ENCODE results near the gene PDX1.

- TF ChIP-seq YY1 (IDR thresholded peaks at IDR 0.05; ENCODE audit: insufficient read depth, insufficient read length) (no peak), ZNF274 (IDR thresholded peaks at IDR 0.05; ENCODE audit: low read depth, low read length) (no peak)
Measured at GRCh38 chr13:27928353-27928804, 8.6 kb downstream of the PDX1 start.
